SK-N-SH (cell line): Measurements from ENCODE around the gene HEBP1.

Experiments
- CTCF ChIP-seq: fragments of 200-600 bp; sonication (generic); IDR thresholded peaks from 2 replicates; pipeline ENCODE4 v1.6.1; 2017; ENCODE audit warnings: antibody characterized with exemption, mild to moderate bottlenecking, moderate library complexity
- EP300 ChIP-seq, 2 experiments: IDR thresholded peaks; 2 replicates each; pipeline versions ENCODE4 v1.4.0 to v1.6.1; 2012; ENCODE audit warnings: borderline replicate concordance in 1 of 2, low read depth in 1 of 2, low read length in 1 of 2
- EZH2phosphoT487 ChIP-seq: fragments of 200-600 bp; sonication (generic); IDR thresholded peaks from 2 replicates; pipeline ENCODE4 v1.6.1; 2017; ENCODE audit warnings: low read depth, mixed run types, mild to moderate bottlenecking, antibody characterized with exemption, moderate library complexity, borderline replicate concordance
- FOSL2 ChIP-seq: IDR thresholded peaks from 2 replicates; pipeline ENCODE4 v1.4.0; 2012; ENCODE audit warnings: low read depth, mild to moderate bottlenecking, moderate library complexity, borderline replicate concordance
- IRF3 ChIP-seq: fragments of 150-350 bp; IDR thresholded peaks from 2 replicates; pipeline ENCODE4 v1.6.1; 2016; ENCODE audit warnings: mild to moderate bottlenecking, low read depth, low read length
- MXI1 ChIP-seq: IDR thresholded peaks from 2 replicates; pipeline ENCODE4 v1.6.1; 2012; ENCODE audit warnings: mild to moderate bottlenecking, low read depth, low read length, improper control_type of control experiment
- NRF1 ChIP-seq: IDR thresholded peaks from 2 replicates; pipeline ENCODE4 v1.6.1; 2012; ENCODE audit warnings: low read depth, mild to moderate bottlenecking, low read length
- POLR2AphosphoS5 ChIP-seq: IDR thresholded peaks from 2 replicates; pipeline ENCODE4 v1.6.1; 2012; ENCODE audit warnings: low read depth, low read length
- RAD21 ChIP-seq: IDR thresholded peaks from 2 replicates; pipeline ENCODE4 v1.6.1; 2012; ENCODE audit warnings: mild to moderate bottlenecking, low read length
- SIN3A ChIP-seq: IDR thresholded peaks from 2 replicates; pipeline ENCODE4 v1.6.1; 2012; ENCODE audit warnings: low read depth, mild to moderate bottlenecking, low read length, moderate library complexity, borderline replicate concordance
- YY1 ChIP-seq: IDR thresholded peaks from 2 replicates; pipeline ENCODE4 v1.4.0; 2012; ENCODE audit warnings: low read depth, mild to moderate bottlenecking

GRCh38 chr12:12952036-12952435 is 48.0 kb downstream of the HEBP1 start, which contains the start of gene GPRC5D:
- no peak for TF ChIP-seq SIN3A
- TF ChIP-seq POLR2AphosphoS5 = no peak
- TF ChIP-seq CTCF = no peak
- TF ChIP-seq RAD21 = no peak
- no peak for TF ChIP-seq YY1
- no peak for TF ChIP-seq MXI1
- no peak for TF ChIP-seq EZH2phosphoT487
- no peak for TF ChIP-seq EP300 (IDR thresholded peaks at IDR 0.05; ENCODE audit: borderline replicate concordance in 1 of 2, low read depth in 1 of 2, low read length in 1 of 2)
- TF ChIP-seq FOSL2 = no peak
- no peak for TF ChIP-seq IRF3
- no peak for TF ChIP-seq NRF1
